Epithelial cell of proximal tubule (primary cell): ENCODE measurements around the gene ETNK1. TPM values are rescaled to one million over a fixed set of nuclear protein-coding genes. Genes with fewer than 3 reads are reported as not detected.
"Not testable (repeated sequence)": the region's sequence is repeated elsewhere in the genome, so short reads cannot be mapped to it uniquely, and the experiment has no call there.

Source experiments
- DNase-seq: peaks from one replicate; pipeline ENCODE4 v3.0.0-alpha.2; 2011; ENCODE audit warnings: low read depth
- H3K4me3 ChIP-seq: 2 replicates; pipeline ENCODE4 v1.5.1; 2011; ENCODE audit warnings: low read depth, mild to moderate bottlenecking, low read length
- total RNA-seq: library from RNA; depleted of rRNA; stranded (reverse); fragments of >200 nt; gene quantifications from 2 replicates; pipeline ENCODE4 v1.2.3, GENCODE V29; 2015
- TF ChIP-seq, protein P1 (sequence below): conservative IDR thresholded peaks from 2 replicates; pipeline ENCODE4 v1.5.1; 2012; ENCODE audit warnings: low read depth, mild to moderate bottlenecking, low read length

Gene ETNK1
- total RNA-seq, 1 donor from 2014 or later = 24.4 TPM

DNA sequence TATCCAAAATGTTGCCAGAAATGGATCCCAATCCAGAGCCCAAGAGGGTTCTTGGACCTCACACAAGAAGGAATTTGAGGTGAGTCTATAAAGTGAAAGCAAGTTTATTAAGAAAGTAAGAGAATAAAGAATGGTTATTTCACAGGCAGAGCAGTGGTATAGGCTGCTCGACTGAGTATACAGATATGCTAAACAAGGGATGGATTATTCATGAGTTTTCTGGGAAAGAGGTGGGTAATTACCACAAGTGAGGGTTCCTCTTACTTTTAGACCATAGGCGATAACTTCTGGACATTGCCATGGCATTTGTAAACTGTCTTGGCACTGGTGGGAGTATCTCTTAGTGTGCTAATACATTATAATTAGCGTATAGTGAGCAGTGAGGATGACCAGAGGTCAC is 73.6 kb downstream of the ETNK1 start:
- TF ChIP-seq, protein P1, sequence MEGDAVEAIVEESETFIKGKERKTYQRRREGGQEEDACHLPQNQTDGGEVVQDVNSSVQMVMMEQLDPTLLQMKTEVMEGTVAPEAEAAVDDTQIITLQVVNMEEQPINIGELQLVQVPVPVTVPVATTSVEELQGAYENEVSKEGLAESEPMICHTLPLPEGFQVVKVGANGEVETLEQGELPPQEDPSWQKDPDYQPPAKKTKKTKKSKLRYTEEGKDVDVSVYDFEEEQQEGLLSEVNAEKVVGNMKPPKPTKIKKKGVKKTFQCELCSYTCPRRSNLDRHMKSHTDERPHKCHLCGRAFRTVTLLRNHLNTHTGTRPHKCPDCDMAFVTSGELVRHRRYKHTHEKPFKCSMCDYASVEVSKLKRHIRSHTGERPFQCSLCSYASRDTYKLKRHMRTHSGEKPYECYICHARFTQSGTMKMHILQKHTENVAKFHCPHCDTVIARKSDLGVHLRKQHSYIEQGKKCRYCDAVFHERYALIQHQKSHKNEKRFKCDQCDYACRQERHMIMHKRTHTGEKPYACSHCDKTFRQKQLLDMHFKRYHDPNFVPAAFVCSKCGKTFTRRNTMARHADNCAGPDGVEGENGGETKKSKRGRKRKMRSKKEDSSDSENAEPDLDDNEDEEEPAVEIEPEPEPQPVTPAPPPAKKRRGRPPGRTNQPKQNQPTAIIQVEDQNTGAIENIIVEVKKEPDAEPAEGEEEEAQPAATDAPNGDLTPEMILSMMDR = no peak
- no peak overlapping the region for H3K4me3 ChIP-seq
- no peak for DNase-seq

DNA sequence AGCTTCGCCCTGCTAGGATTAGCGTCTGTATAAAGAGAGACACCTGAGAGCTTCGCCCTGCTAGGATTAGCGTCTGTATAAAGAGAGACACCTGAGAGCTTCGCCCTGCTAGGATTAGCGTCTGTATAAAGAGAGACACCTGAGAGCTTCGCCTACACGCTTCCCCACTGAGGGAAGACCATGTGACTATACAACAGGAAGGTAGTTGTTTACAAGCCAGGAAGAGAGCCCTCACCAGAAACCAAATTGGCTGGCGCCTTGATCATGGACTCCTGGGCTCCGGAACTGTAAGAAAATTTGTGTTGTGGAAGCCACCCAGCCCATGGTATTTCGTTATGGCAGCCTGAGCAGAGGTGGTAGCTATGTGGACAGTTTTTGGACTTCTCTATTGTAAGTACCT is 74.7 kb downstream of the ETNK1 start:
- DNase-seq, H3K4me3 ChIP-seq: not testable (repeated sequence)

DNA sequence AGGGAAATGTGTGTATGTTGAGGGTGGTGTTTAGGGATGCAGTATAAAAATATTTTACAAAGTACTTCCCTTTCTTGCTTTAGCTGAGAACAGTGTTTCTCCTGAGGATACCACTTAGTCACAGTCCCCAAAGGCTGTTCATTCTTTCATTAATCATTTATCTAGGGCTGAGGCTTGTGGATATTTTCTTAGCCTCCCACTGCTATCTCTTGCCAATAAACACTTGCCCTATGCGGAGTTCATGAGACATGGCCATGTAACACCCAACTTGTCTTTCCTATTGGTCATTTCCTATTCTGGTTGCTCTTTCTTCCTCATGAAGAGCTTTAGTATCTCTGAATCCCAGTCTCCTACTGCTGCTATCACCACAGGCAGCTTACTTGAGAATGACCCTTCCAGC is 75.1 kb downstream of the ETNK1 start:
- TF ChIP-seq, protein P1 = no peak
- H3K4me3 ChIP-seq = no peak overlapping the region
- peak; percentile 85 for DNase-seq

DNA sequence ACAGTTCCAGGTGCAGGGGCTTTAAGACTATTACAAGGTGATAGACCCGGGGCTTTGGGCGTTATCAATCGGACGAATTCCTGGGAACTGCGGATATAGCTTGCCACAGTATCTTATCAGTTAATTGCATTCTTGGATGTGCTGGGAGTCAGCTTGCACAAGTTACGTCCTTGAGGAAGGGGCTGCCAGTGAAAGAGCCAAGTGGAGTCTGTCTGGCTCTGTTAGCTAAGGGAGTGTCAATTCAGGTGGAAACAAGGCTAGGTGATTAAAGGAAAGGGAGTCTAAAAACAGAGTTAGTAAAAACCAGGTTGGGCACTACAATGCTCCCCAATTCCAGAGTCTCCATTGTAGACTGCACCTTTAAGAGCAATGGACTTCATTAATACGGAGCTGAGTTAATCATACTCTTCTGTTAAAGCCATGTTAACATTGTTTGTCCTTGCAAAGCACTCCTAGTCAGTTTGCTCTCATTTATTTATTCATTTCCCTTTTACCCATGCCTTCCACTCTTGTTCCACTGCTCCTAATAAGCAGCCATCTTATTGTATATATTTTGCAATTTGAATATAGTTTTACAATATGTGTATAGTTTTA is 76.3 kb downstream of the ETNK1 start:
- peak overlapping the region; percentile 9 for H3K4me3 ChIP-seq
- DNase-seq = not testable (repeated sequence)

DNA sequence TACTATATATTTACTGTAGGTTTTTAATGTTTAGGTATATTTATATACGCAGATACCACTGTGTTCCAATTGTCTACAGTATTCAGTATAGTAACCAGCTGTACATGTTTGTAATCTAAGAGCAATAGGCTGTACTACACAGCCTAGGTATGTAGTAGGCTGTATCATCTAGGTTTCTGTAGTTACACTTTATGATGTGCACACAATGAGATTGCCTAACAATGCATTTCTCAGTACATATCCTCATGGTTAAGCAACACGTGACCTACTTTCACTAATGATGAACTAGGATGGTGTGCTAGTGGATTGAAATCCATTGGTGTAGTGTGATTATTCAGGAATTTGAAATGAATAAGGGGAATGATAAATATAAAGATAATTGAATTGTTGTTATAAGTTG is 77.7 kb downstream of the ETNK1 start:
- no peak overlapping the region for H3K4me3 ChIP-seq
- TF ChIP-seq, protein P1 = no peak
- DNase-seq = peak; percentile 68

DNA sequence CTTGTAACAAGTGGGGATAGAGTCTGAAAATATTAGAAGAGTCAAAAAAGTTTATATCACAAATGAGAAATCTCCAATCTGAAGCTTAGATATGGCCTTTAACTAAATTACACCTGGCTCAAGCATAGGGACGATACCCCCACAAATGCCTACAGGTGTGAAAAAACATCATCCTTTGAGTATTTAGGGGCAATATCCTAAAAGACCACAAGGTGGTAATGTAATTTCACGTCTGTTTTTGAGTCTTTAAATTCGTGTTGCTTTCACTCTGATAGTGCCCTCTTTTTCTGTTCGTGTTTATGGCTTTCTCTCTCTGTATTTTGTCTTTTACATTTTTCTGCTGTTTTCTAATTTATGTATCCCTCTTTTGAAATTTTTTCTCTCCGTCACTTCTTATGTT is 84.3 kb downstream of the ETNK1 start:
- DNase-seq = no peak
- H3K4me3 ChIP-seq = no peak overlapping the region
- TF ChIP-seq, protein P1 = peak; percentile 65

DNA sequence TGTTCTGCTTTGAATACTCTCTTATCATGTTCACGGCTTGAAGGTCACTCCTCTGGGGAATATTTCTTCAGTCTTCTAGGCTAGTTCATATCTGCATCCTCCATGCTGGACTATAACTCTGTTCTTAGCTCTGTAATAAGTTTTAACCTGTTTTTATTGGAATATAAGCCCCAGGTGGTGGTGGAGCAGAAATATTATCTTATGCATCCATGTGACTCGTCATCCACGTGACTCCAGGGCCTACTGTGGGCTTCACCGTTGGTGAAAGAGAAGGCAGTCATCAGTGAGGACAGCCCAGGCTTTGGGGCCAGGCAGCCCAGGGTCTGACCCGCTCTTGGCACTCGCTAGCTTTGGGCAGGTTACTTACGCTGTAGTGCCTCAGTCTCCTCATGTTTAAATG is 87.1 kb downstream of the ETNK1 start:
- no peak for DNase-seq
- TF ChIP-seq, protein P1 = no peak
- no peak overlapping the region for H3K4me3 ChIP-seq

DNA sequence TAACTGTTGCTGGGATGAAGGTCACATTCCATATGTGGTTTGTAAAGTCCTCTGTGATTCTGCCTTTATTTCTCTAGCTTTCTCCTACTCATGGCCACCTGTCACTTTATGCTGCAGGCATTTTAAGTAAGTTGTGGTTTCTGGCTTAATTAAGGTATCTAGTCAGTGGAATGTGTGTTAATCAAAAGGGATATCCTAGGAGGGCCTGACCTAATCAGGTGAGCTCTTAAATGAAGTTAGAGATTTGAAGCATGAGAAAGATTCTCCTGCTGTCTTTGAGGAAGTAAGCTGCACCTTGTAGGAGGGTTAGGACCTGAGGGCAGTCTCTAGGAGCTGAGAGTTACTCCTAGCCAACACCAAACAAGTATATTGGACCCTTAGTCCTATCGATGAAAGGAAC is 90.3 kb downstream of the ETNK1 start:
- TF ChIP-seq, protein P1 = no peak
- H3K4me3 ChIP-seq = no peak overlapping the region
- DNase-seq = no peak
